Measurements from ENCODE around the gene A1CF. TPM values are rescaled to one million over a fixed set of nuclear protein-coding genes. Genes with fewer than 3 reads are reported as not detected.

A1CF gene
- total RNA-seq, 1 experiment from 2014 or later, result not detected

GRCh38 chr10:50896721-50897120 lies 11.3 kb upstream of the A1CF start:
- H4K20me1 ChIP-seq (ENCODE audit: low read length), result no peaks in the 10 kb centered on the region
- H3K27ac ChIP-seq (ENCODE audit: low read length), result no peak overlapping the region
- BruUV-seq (replicated peaks), result no TSS peak
- no peaks in the 10 kb centered on the region for H3K79me2 ChIP-seq (ENCODE audit: low read length)
- TF ChIP-seq EZH2 (IDR thresholded peaks at IDR 0.05; ENCODE audit: low read length, unreplicated experiment), result no peak
- no peak for TF ChIP-seq CTCF (conservative IDR thresholded peaks at IDR 0.05; ENCODE audit: low read depth, low read length)
- TF ChIP-seq EZH2phosphoT487 (IDR thresholded peaks at IDR 0.05; ENCODE audit: borderline replicate concordance, low read length), result no peak
- H3K4me2 ChIP-seq (ENCODE audit: low read length), result no peak overlapping the region
- H3F3A ChIP-seq (ENCODE audit: low read length, unreplicated experiment), result no peaks in the 10 kb centered on the region
- POLR2A ChIA-PET (ENCODE audit: unreplicated experiment), result no interaction called here
- CTCF ChIA-PET, result no interaction called here
- DNase-seq, result no peak
- H3K9ac ChIP-seq (ENCODE audit: low read length), result no peak overlapping the region
- no peak overlapping the region for H3K4me3 ChIP-seq (ENCODE audit: low read length)
- intact Hi-C loops (cut with micrococcal nuclease), result no loop called here
- H2AFZ ChIP-seq (ENCODE audit: low read length), result no peak overlapping the region
- H3K36me3 ChIP-seq (ENCODE audit: low read depth, low read length), result no peaks in the 10 kb centered on the region
- no peaks in the 10 kb centered on the region for H3K9me3 ChIP-seq (ENCODE audit: low read length)
- H3K27me3 ChIP-seq (ENCODE audit: low read length), result peaks cover 81% of the 10 kb centered on the region
- no peaks in the 10 kb centered on the region for H3K4me1 ChIP-seq (ENCODE audit: insufficient read depth, low read length)
- ATAC-seq, result no peak
- no peaks in the 10 kb centered on the region for H3K9me2 ChIP-seq (replicated peaks; ENCODE audit: low read length)

- no peak overlapping the region for H3K27ac ChIP-seq (ENCODE audit: low read length)
- no peak for ATAC-seq
- DNase-seq, result no peak
- H3K27me3 ChIP-seq (ENCODE audit: low read length), result peaks cover 59% of the 10 kb centered on the region
- H3K4me3 ChIP-seq (ENCODE audit: low read length), result no peak overlapping the region
- H3K9ac ChIP-seq (ENCODE audit: low read length), result no peak overlapping the region
- ChIA-PET POLR2A (ENCODE audit: unreplicated experiment) (no interaction called here), CTCF (no interaction called here)
- no peak overlapping the region for H3K4me2 ChIP-seq (ENCODE audit: low read length)
- no peaks in the 10 kb centered on the region for H3K4me1 ChIP-seq (ENCODE audit: insufficient read depth, low read length)
- H3K9me2 ChIP-seq (replicated peaks; ENCODE audit: low read length), result no peaks in the 10 kb centered on the region
- BruUV-seq (replicated peaks), result no TSS peak
- TF ChIP-seq EZH2phosphoT487 (IDR thresholded peaks at IDR 0.05; ENCODE audit: borderline replicate concordance, low read length) (no peak), EZH2 (IDR thresholded peaks at IDR 0.05; ENCODE audit: low read length, unreplicated experiment) (no peak), CTCF (conservative IDR thresholded peaks at IDR 0.05; ENCODE audit: low read depth, low read length) (no peak)
- no peaks in the 10 kb centered on the region for H3K9me3 ChIP-seq (ENCODE audit: low read length)
- no peaks in the 10 kb centered on the region for H3F3A ChIP-seq (ENCODE audit: low read length, unreplicated experiment)
- H3K36me3 ChIP-seq (ENCODE audit: low read depth, low read length), result no peaks in the 10 kb centered on the region
- intact Hi-C loops (cut with micrococcal nuclease), result no loop called here
- no peaks in the 10 kb centered on the region for H3K79me2 ChIP-seq (ENCODE audit: low read length)
- H4K20me1 ChIP-seq (ENCODE audit: low read length), result no peaks in the 10 kb centered on the region
- no peak overlapping the region for H2AFZ ChIP-seq (ENCODE audit: low read length)
Observed at GRCh38 chr10:50894312-50894711, 8.9 kb upstream of the A1CF start.

GRCh38 chr10:50892467-50892866 lies 7.0 kb upstream of the A1CF start:
- BruUV-seq (replicated peaks), result no TSS peak

More at GRCh38 chr10:50892467-50892866, 7.0 kb upstream of the A1CF start:
- Histone ChIP-seq H3K4me1 (ENCODE audit: insufficient read depth, low read length) (no peaks in the 10 kb centered on the region), H3K27ac (ENCODE audit: low read length) (no peak overlapping the region), H3K4me3 (ENCODE audit: low read length) (no peak overlapping the region), H2AFZ (ENCODE audit: low read length) (no peak overlapping the region), H3K9me3 (ENCODE audit: low read length) (no peaks in the 10 kb centered on the region), H3F3A (ENCODE audit: low read length, unreplicated experiment) (no peaks in the 10 kb centered on the region), H4K20me1 (ENCODE audit: low read length) (no peaks in the 10 kb centered on the region), H3K4me2 (ENCODE audit: low read length) (no peak overlapping the region), H3K36me3 (ENCODE audit: low read depth, low read length) (no peaks in the 10 kb centered on the region), H3K27me3 (ENCODE audit: low read length) (peaks cover 50% of the 10 kb centered on the region), H3K9ac (ENCODE audit: low read length) (no peak overlapping the region), H3K79me2 (ENCODE audit: low read length) (no peaks in the 10 kb centered on the region), H3K9me2 (replicated peaks; ENCODE audit: low read length) (no peaks in the 10 kb centered on the region)
- DNase-seq (no peak), ATAC-seq (no peak)
- ChIA-PET CTCF (no interaction called here), POLR2A (ENCODE audit: unreplicated experiment) (no interaction called here)
- TF ChIP-seq CTCF (conservative IDR thresholded peaks at IDR 0.05; ENCODE audit: low read depth, low read length), result no peak
- no peak for TF ChIP-seq EZH2 (IDR thresholded peaks at IDR 0.05; ENCODE audit: low read length, unreplicated experiment)
- no peak for TF ChIP-seq EZH2phosphoT487 (IDR thresholded peaks at IDR 0.05; ENCODE audit: borderline replicate concordance, low read length)
- intact Hi-C loops (cut with micrococcal nuclease), result no loop called here
